HepG2 (cell line): ENCODE results near the gene DLL1. TPM values are rescaled to one million over a fixed set of nuclear protein-coding genes. Genes with fewer than 3 reads are reported as not detected.

Source experiments
- AKNA ChIP-seq: sonication (generic); formaldehyde crosslinking; IDR thresholded peaks from 2 replicates; pipeline ENCODE4 v1.4.0; 2020; ENCODE audit warnings: missing genetic modification reagents, borderline replicate concordance
- HNRNPK ChIP-seq: fragments of 200-400 bp; formaldehyde crosslinking; IDR thresholded peaks from 2 replicates; pipeline ENCODE4 v1.6.1; 2018; ENCODE audit warnings: low read length, low read depth, moderate library complexity, mild to moderate bottlenecking; ENCODE audit not compliant: poor library complexity, severe bottlenecking
- HOMEZ ChIP-seq: IDR thresholded peaks from 2 replicates; pipeline ENCODE4 v1.6.1; 2016; ENCODE audit warnings: low read depth
- HOXA5 ChIP-seq: sonication (generic); formaldehyde crosslinking; IDR thresholded peaks from 2 replicates; pipeline ENCODE4 v1.4.0; 2020; ENCODE audit warnings: missing genetic modification reagents
- NFKB2 ChIP-seq: sonication (generic); formaldehyde crosslinking; IDR thresholded peaks from 2 replicates; pipeline ENCODE4 v1.4.0; 2020; ENCODE audit warnings: missing genetic modification reagents, borderline replicate concordance
- NFYB ChIP-seq: sonication (generic); formaldehyde crosslinking; IDR thresholded peaks from 2 replicates; pipeline ENCODE4 v1.4.0; 2020; ENCODE audit warnings: missing genetic modification reagents
- NR2F2 ChIP-seq: IDR thresholded peaks from 2 replicates; pipeline ENCODE4 v1.6.1; 2012; ENCODE audit warnings: low read depth, inconsistent platforms, borderline replicate concordance
- PLRG1 ChIP-seq: fragments of 450-650 bp; conservative IDR thresholded peaks from 2 replicates; pipeline ENCODE4 v1.6.1; 2016
- PLSCR1 ChIP-seq: sonication (generic); formaldehyde crosslinking; IDR thresholded peaks from 2 replicates; pipeline ENCODE4 v1.5.0; 2020; ENCODE audit warnings: missing genetic modification reagents, mild to moderate bottlenecking, borderline replicate concordance
- RAD21 ChIP-seq: fragments of 450-650 bp; formaldehyde crosslinking; IDR thresholded peaks from 2 replicates; pipeline ENCODE4 v1.5.0; 2020; ENCODE audit warnings: mild to moderate bottlenecking
- RARA ChIP-seq: IDR thresholded peaks from 2 replicates; pipeline ENCODE4 v1.6.1; 2016; ENCODE audit warnings: missing genetic modification reagents, missing compliant biosample characterization
- RNF2 ChIP-seq: fragments of 450-650 bp; conservative IDR thresholded peaks from 2 replicates; pipeline ENCODE4 v1.6.1; 2016; ENCODE audit warnings: low read depth
- SIX4 ChIP-seq: sonication (generic); formaldehyde crosslinking; IDR thresholded peaks from 2 replicates; pipeline ENCODE4 v1.4.0; 2020; ENCODE audit warnings: missing genetic modification reagents
- SRSF1 ChIP-seq: fragments of 200-400 bp; formaldehyde crosslinking; optimal IDR thresholded peaks from 2 replicates; pipeline ENCODE3; 2017; ENCODE audit warnings: mild to moderate bottlenecking, low read depth, low read length, moderate library complexity
- ZFP41 ChIP-seq: sonication (generic); formaldehyde crosslinking; IDR thresholded peaks from 2 replicates; pipeline ENCODE4 v1.4.0; 2020; ENCODE audit warnings: mild to moderate bottlenecking, missing genetic modification reagents, borderline replicate concordance
- ZNF234 ChIP-seq: sonication (generic); formaldehyde crosslinking; conservative IDR thresholded peaks from 2 replicates; pipeline ENCODE4 v1.5.1; 2020; ENCODE audit warnings: mild to moderate bottlenecking, missing genetic modification reagents
- ZNF275 ChIP-seq: sonication (generic); formaldehyde crosslinking; IDR thresholded peaks from 2 replicates; pipeline ENCODE4 v1.8.0; 2022; ENCODE audit warnings: missing genetic modification reagents, mild to moderate bottlenecking, inconsistent platforms, borderline replicate concordance
- ZNF331 ChIP-seq: sonication (generic); formaldehyde crosslinking; IDR thresholded peaks from 2 replicates; pipeline ENCODE4 v1.4.0; 2020; ENCODE audit warnings: missing genetic modification reagents
- ZNF460 ChIP-seq: sonication (generic); formaldehyde crosslinking; IDR thresholded peaks from 2 replicates; pipeline ENCODE4 v1.5.1; 2020; ENCODE audit warnings: missing genetic modification reagents, mild to moderate bottlenecking, borderline replicate concordance
- ZNF891 ChIP-seq: sonication (generic); formaldehyde crosslinking; IDR thresholded peaks from 2 replicates; pipeline ENCODE4 v1.5.0; 2020; ENCODE audit warnings: mild to moderate bottlenecking, missing genetic modification reagents
- polyA plus RNA-seq, 8 experiments: library from polyadenylated mRNA; depleted of rRNA in 3 of 8; stranded (reverse) in 7 of 8; unstranded in 1 of 8; fragments of >200 nt; fragmentation: Illumina TruSeq in 4 of 8; extraction: Trizol in 4 of 8; gene quantifications; 2 replicates each; pipeline versions ENCODE4 v1.2.1 to v1.2.3, GENCODE V29; 2011 to 2016; ENCODE audit warnings: low read depth in 4 of 8, missing spikeins in 1 of 8, mixed read lengths in 1 of 8; ENCODE audit not compliant: insufficient read depth in 1 of 8
- total RNA-seq, 5 experiments: library from RNA; depleted of rRNA; stranded (reverse); fragments of >200 nt; fragmentation: Illumina TruSeq; extraction: Trizol; gene quantifications; 2 replicates each; pipeline ENCODE4 v1.2.3, GENCODE V29; 2016; ENCODE audit warnings: low read depth in 1 of 5

Gene DLL1
- total and polyA plus RNA-seq, 2 of the 13 experiments (the other 11 are each of a cell fraction or from before 2014, with no cell fraction given) = not detected

- TF ChIP-seq ZNF275 (CRISPR knock-in tag) (0 out of 2 replicates have a peak, but pooled peaks have one; percentile 52), HOMEZ (CRISPR knock-in tag) (no peak), HNRNPK (peak; percentile 80), HOXA5 (peak; percentile 64; the same call in 1 of the 2 replicates), NFYB (no peak), PLSCR1 (CRISPR knock-in tag) (no peak), NR2F2 (no peak), NFKB2 (CRISPR knock-in tag) (0 out of 2 replicates have a peak, but pooled peaks have one; percentile 18), PLRG1 (no peak), ZNF331 (CRISPR knock-in tag) (peak; percentile 44; the same call in 1 of the 2 replicates), ZNF460 (no peak), ZNF234 (CRISPR knock-in tag) (0 out of 2 replicates have a peak, but pooled peaks have one; percentile 29), AKNA (CRISPR knock-in tag) (no peak), RNF2 (peak; percentile 88; the same call in 1 of the 2 replicates), SRSF1 (peak; percentile 48), RARA (CRISPR knock-in tag) (0 out of 2 replicates have a peak, but pooled peaks have one; percentile 20), SIX4 (CRISPR knock-in tag) (peak; percentile 95), ZFP41 (CRISPR knock-in tag) (0 out of 2 replicates have a peak, but pooled peaks have one; percentile 18), RAD21 (CRISPR knock-in tag) (0 out of 2 replicates have a peak, but pooled peaks have one; percentile 11), ZNF891 (CRISPR knock-in tag) (no peak)
These were observed 4.9 kb upstream of the DLL1 start (continued) for GRCh38 chr6:170295510-170296422.
